Omental fat pad (tissue), 4 donors: ENCODE measurements around the gene GPR35. TPM values are rescaled to one million over a fixed set of nuclear protein-coding genes. Genes with fewer than 3 reads are reported as not detected.

Source experiments
- ATAC-seq: fragments of 150-250 bp; one replicate; pipeline ENCODE4 v1.9.1; 2016; ENCODE audit warnings: mild to moderate bottlenecking, moderate library complexity; ENCODE audit not compliant: low FRiP score
- DNase-seq: peaks from one replicate; pipeline ENCODE4 v3.0.0-alpha.2; 2019; ENCODE audit warnings: low spot score
- CTCF ChIP-seq, 3 donors: fragments of 450-650 bp; IDR thresholded peaks; one replicate each; pipeline ENCODE4 v1.5.1; 2016 to 2017; ENCODE audit warnings: antibody characterized with exemption in 3 of 3, mild to moderate bottlenecking in 3 of 3, moderate library complexity in 2 of 3
- total RNA-seq, 4 donors: library from RNA; depleted of rRNA; stranded (reverse); fragments of >200 nt; gene quantifications; one replicate each; pipeline ENCODE4 v1.1.0, GENCODE V29; 2016

The GPR35 gene
- total RNA-seq: 1 to 10 TPM; 1.3 to 2.4 (median 1.9) TPM

GRCh38 chr2:240624950-240625621, at the start of gene GPR35:
Gene GPR35 (plus strand): TSS chr2:240625480. CDS start chr2:240629953, 4,473 bp downstream.
- ATAC-seq: no peak
- no peak for TF ChIP-seq CTCF (IDR thresholded peaks at IDR 0.05)
- DNase-seq: no peak

- no peak for TF ChIP-seq CTCF (IDR thresholded peaks at IDR 0.05)
- DNase-seq (no peak), ATAC-seq (no peak)
Observed at GRCh38 chr2:240576036-240576435, 49.2 kb upstream of the GPR35 start.

- TF ChIP-seq CTCF (IDR thresholded peaks at IDR 0.05): no peak
- ATAC-seq (no peak), DNase-seq (no peak)
Observed at GRCh38 chr2:240576436-240577205, 48.7 kb upstream of the GPR35 start.

- ATAC-seq (no peak), DNase-seq (no peak)
- TF ChIP-seq CTCF (IDR thresholded peaks at IDR 0.05): no peak
Observed at GRCh38 chr2:240577281-240578109, 47.8 kb upstream of the GPR35 start.

GRCh38 chr2:240578110-240578450, 47.2 kb upstream of the GPR35 start:
- ATAC-seq (no peak), DNase-seq (no peak)
- TF ChIP-seq CTCF (IDR thresholded peaks at IDR 0.05): no peak

GRCh38 chr2:240578488-240578887, 46.8 kb upstream of the GPR35 start:
- no peak for TF ChIP-seq CTCF (IDR thresholded peaks at IDR 0.05)
- ATAC-seq: no peak
- DNase-seq: no peak
